ENCODE results near the gene ROBO3. TPM values are rescaled to one million over a fixed set of nuclear protein-coding genes. Genes with fewer than 3 reads are reported as not detected.

ROBO3 gene
- total and polyA plus RNA-seq, 12 donors: 1.7 to 87.4 (median 19.1) TPM

GRCh38 chr11:124898711-124899110 lies 33.5 kb downstream of the ROBO3 start:
- Histone ChIP-seq H3K36me3 (replicated peaks in 1 of 2) (no peaks in the 10 kb centered on the region), H3K9me3 (replicated peaks in 1 of 3) (no peaks in the 10 kb centered on the region), H3K4me1 (replicated peaks in 1 of 2) (peaks cover 10 to 21% of the 10 kb centered on the region in 2 donors), H3K27me3 (no peaks in the 10 kb centered on the region), H3K4me3 (no peak overlapping the region), H3K27ac (peak overlapping the region; percentile 47 to 91 (median 74))
- 21 to 25% (median 22%) methylated on average over 4 to 5 of the region's 5 CpGs for WGBS, 4 donors
- peak; percentile 60 to 86 (median 78) for DNase-seq
- intact Hi-C loops (cut with DNase I): no loop called here
- no peak for TF ChIP-seq CTCF (IDR thresholded peaks at IDR 0.05)
- TF ChIP-seq POLR2A (IDR thresholded peaks at IDR 0.05): peak in 1 of 2 donors; percentile 15

- Histone ChIP-seq H3K9me3 (replicated peaks in 1 of 3) (no peaks in the 10 kb centered on the region), H3K4me1 (replicated peaks in 1 of 2) (peaks cover 10 to 21% of the 10 kb centered on the region in 2 donors), H3K27ac (peak overlapping the region in 4 of 5 donors; percentile 47 to 91 (median 64)), H3K27me3 (no peaks in the 10 kb centered on the region), H3K4me3 (no peak overlapping the region), H3K36me3 (replicated peaks in 1 of 2) (no peaks in the 10 kb centered on the region)
- WGBS, 4 donors: 54 to 72% (median 61%) methylated on average over 6 of the region's 6 CpGs
- TF ChIP-seq POLR2A (IDR thresholded peaks at IDR 0.05) (no peak), CTCF (IDR thresholded peaks at IDR 0.05) (no peak)
- intact Hi-C loops (cut with DNase I): no loop called here
- DNase-seq: no peak
Measured at GRCh38 chr11:124899383-124900145, 34.3 kb downstream of the ROBO3 start.

GRCh38 chr11:124900464-124900863 lies 35.2 kb downstream of the ROBO3 start:
- Histone ChIP-seq H3K4me3 (no peak overlapping the region), H3K9me3 (replicated peaks in 1 of 3) (no peaks in the 10 kb centered on the region), H3K27me3 (no peaks in the 10 kb centered on the region), H3K27ac (peak overlapping the region in 2 of 5 donors; percentile 76 to 91), H3K4me1 (replicated peaks in 1 of 2) (peaks cover 10 to 21% of the 10 kb centered on the region in 2 donors), H3K36me3 (replicated peaks in 1 of 2) (no peaks in the 10 kb centered on the region)
- 67 to 83% (median 70%) methylated on average over 3 to 5 of the region's 5 CpGs for WGBS, 4 donors
- DNase-seq: peak in 4 of 7 donors; percentile 42 to 75 (median 56)
- intact Hi-C loops (cut with DNase I): no loop called here
- TF ChIP-seq POLR2A (IDR thresholded peaks at IDR 0.05) (no peak), CTCF (IDR thresholded peaks at IDR 0.05) (no peak)

- WGBS, 4 donors: 90 to 98% (median 93%) methylated on average over 1 of the region's 1 CpG
- TF ChIP-seq CTCF (IDR thresholded peaks at IDR 0.05): no peak
- no peak for TF ChIP-seq POLR2A (IDR thresholded peaks at IDR 0.05)
- no peak for DNase-seq
- Histone ChIP-seq H3K4me3 (no peak overlapping the region), H3K36me3 (replicated peaks in 1 of 2) (no peaks in the 10 kb centered on the region), H3K4me1 (replicated peaks in 1 of 2) (peaks cover 10 to 21% of the 10 kb centered on the region in 2 donors), H3K27me3 (no peaks in the 10 kb centered on the region), H3K27ac (no peak overlapping the region), H3K9me3 (replicated peaks in 1 of 3) (no peaks in the 10 kb centered on the region)
- intact Hi-C loops (cut with DNase I): no loop called here
Measured at GRCh38 chr11:124902616-124903015, 37.4 kb downstream of the ROBO3 start.
